GM19463 (cell line): Measurements from ENCODE around the gene B4GALNT2.

ENCODE experiments used
- ATAC-seq: cut with Tn5 transposase; IDR thresholded peaks from one replicate; pipeline ENCODE4 v1.9.1; 2021; ENCODE audit warnings: mild to moderate bottlenecking, moderate library complexity; ENCODE audit not compliant: unreplicated experiment

The B4GALNT2 gene

DNA sequence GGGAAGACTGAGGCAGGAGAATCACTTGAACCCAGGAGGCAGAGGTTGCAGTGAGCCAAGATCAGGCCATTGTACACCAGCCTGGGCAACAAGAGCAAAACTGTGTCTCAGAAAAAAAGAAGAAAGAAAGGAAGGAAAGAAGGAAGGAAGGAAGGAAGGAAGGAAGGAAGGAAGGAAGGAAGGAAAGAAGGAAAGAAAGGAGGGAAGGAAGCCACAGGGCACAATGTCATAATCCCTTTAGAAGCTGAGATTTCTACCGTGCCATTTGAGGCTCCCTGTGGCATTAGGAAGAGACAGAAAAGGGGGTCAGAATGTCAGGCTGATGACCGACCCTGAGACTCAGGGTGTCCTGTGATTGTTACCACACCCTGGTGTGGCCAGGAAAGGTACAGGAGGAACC, 71.2 kb downstream of the B4GALNT2 start:
- no peak for ATAC-seq

GRCh38 chr17:49204516-49204915, 71.9 kb downstream of the B4GALNT2 start:
- ATAC-seq = no peak

DNA sequence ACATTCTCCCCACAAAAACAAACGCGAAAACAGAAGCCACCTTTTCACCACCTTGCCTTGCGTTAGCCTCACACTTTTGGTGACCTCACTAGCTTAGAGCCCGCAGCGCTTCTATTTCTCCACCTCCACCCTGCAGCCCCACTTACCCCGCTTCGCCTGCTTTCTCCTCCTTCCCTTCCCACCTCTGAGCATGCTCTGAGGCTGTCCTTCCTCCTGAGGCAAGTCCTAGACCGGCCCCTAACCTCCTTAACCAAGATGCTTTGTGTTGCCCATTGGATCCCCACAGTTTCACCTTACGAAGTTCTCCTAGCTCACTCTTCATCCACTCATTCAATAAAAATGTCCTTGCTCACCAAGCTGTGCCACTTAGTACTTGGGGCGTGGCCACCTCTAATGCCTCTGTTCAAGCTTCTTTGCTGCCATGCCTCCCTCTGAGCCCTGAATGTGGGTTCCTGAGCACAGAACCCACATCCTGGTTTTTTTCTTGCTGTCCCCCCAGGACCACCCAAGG, 76.5 kb downstream of the B4GALNT2 start:
- ATAC-seq = no peak

- ATAC-seq = peak; percentile 88
These were observed 77.8 kb downstream of the B4GALNT2 start, which contains the start of the genes ABI3 and GNGT2 for GRCh38 chr17:49210158-49211029. ABI3 (plus strand) TSS chr17:49210707; CDS start chr17:49210725, 18 bp downstream. GNGT2 (minus strand) TSS chr17:49210574; CDS start chr17:49207422, 3,152 bp downstream.

DNA sequence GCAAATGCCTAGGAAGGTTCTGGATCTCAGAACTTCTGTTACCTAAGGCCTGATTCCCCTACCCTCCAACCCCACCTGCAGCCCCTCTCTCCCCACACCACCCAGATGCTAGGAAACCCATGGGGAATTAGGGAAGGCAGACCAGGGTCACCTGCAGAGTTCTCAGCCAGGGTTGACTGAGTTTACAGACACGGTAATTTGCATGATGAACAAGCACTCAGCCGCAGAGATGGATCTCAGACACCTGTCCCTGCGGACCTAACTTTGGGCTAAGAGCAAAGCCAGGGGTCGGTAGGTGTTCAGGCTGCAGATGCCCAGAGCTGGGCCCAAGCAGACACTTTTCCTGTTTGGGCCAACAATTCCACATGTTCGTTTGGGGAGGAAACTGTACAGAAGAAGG, 80.8 kb downstream of the B4GALNT2 start:
- ATAC-seq = no peak

- ATAC-seq = no peak
These were observed 81.3 kb downstream of the B4GALNT2 start for GRCh38 chr17:49213847-49214246.

DNA sequence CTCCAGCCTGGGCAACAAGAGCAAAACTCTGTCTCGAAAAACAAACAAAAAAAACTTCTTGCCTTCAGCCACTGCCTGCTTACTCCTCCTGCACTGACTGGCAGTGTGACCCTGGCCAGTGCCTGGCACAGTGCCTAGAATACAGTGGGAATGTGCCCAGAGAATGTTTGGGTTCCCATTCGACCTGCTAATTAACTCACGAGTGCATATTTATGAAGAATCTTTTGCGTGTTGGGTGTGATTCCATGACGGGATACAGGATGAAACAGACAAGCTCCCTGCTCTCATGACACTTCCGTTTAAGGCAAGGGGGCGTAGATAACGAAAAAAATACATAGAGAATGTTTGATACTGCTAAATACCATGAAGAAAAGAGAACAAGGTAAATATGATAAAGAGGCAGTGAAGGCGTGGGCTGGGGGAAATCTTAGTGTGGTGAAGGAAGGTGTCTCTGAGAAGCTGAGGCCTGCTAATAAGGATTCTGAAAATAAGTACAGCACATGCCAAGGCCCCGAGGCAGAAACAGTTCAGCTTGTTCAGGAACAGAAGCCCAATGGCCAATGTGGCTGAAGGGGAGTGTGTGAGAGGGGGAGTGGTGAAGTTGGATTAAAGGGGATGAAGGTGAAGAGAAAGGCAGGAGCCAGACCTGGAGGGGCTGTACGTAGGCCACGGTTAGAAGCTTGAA, 82.2 kb downstream of the B4GALNT2 start:
- no peak for ATAC-seq

DNA sequence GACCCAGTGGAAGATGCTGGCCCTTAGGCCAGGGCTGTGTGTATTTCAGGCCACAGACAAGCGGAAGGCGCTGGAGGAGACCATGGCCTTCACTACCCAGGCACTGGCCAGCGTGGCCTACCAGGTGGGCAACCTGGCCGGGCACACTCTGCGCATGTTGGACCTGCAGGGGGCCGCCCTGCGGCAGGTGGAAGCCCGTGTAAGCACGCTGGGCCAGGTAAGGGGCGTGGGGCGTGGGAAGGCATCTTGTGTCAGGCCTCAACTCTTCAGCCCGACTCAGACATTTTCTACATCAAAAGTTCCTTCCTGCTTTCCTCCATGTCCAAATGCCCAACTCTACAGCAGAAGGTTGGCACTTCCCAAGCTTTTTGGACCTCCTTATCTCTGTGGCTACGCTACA, 83.9 kb downstream of the B4GALNT2 start:
- ATAC-seq = no peak

DNA sequence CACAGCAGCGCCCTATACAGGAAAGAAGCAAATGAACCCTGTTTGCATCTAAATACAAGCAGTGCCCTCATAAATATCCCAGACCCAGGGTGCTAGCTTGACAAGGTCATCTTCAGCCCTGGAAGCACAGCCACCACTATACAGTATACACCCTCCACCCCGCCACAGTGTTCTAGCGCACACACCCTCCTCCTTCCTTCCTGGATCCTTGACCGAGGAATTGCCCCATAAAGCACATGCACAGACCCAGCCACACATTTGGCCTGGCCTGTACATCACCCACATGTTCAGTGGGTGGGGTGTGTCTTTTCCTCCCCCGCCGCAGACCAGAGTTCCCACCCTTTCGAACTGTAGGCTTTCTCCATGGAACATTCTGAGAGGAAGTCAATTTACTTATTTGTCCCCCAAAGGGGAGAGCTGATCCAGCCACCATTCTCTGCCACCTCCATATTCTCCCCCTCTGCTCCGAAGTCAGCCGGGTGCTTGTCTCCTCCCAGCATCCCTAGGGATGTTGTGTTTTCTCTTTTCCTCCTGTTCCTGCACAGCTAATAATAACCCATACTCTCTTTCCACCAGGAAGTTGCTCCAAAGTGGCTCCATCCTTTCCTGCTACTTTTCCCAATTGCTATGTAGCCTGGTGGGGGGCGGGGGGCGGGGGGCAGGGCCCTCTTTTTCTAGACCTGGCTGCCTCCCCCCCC, 84.5 kb downstream of the B4GALNT2 start:
- ATAC-seq = no peak

GRCh38 chr17:49217651-49218413, 85.3 kb downstream of the B4GALNT2 start:
- ATAC-seq = peak; percentile 57

DNA sequence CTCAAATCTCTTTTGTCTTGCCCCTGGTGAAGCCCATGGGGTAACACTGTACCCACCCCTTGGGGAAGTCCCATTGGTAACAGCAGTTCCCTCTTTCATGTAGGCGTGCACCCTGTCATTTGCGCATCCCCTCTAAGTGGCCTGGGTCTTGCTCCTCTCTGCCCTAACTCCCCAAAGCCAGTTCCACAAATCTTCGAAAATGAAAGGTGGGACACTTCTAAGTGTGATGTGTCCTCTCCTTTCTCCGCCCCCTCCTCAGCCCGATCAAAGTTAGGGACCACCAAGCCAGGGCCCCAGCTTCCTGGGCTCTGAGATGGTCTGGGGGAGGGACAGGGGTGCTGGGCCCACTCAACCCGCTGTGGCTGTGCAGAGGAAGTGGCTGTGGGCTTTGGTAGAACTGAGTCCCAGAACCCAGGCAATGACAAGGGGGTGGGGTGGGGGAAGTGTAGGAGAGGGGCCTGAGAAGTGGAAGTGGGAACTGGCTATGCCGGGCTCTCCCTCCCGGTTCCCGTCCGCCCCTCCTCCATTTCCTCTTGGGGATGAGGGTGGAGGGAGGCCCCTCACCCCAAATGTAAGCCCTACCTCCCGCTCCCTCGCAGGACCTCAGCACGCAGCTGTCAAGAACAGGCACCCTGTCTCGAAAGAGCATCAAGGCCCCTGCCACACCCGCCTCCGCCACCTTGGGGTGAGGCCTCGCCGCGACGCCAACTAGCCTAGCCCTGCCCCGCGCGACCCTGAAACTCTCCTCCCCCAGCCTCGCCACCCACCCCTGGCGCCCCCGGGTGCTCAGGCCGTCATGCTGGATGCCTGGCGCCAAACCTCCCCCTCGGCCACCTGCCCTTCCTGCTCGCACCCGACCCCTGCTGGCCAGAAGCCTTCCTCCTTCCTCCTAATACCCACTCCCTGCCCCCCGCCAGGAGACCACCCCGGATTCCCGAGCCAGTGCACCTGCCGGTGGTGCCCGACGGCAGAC, 86.7 kb downstream of the B4GALNT2 start:
- no peak for ATAC-seq

DNA sequence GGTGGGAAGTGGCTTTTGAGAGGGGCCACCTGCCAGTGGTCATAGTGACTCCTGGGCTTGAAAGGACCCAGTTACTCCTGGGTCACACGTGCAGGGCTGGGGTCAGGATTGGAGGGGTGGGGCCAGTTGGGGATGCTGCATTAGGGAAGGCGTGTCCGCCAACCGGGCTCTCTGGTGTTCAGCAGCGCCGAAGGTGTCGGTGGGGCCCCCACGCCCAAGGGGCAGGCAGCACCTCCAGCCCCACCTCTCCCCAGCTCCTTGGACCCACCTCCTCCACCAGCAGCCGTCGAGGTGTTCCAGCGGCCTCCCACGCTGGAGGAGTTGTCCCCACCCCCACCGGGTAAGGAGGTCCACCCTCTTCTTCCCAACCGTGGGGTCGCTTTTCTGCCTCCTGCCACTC, 87.4 kb downstream of the B4GALNT2 start:
- ATAC-seq = no peak

- no peak for ATAC-seq
These were observed 90.6 kb downstream of the B4GALNT2 start for GRCh38 chr17:49223168-49223516.

DNA sequence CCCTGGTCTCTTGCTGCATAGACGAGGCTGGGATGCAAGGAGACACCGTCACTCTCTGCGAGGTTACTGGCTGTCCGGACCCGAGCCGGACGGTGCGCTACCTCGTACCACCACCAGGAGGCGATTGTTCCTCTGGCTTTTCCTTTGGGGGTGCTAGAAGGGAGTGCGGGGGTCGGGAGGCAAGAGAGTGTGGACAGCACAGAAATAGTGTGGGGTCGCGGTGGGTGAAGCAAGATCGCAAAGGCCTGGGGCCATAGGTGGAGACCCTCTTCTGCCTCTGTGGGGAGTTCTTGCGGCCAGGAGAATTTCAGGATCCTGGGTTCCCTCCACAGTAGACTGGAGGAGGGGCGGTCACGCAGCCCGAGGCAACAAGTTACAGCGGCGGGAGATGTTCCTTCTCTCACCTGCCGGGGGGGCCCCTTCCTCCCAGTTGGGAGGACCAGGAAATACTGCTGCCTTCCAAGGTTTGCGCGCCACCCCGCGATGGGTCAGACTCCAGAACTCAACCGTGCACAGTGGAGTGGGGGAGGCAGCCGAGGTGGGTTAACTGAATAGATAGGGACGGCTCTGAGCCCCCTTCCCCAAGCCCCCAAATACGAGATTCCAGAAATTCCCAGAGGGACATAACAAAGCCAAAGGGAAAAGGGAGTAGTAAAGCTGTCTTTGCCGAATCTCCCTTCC, 91.1 kb downstream of the B4GALNT2 start:
- no peak for ATAC-seq

DNA sequence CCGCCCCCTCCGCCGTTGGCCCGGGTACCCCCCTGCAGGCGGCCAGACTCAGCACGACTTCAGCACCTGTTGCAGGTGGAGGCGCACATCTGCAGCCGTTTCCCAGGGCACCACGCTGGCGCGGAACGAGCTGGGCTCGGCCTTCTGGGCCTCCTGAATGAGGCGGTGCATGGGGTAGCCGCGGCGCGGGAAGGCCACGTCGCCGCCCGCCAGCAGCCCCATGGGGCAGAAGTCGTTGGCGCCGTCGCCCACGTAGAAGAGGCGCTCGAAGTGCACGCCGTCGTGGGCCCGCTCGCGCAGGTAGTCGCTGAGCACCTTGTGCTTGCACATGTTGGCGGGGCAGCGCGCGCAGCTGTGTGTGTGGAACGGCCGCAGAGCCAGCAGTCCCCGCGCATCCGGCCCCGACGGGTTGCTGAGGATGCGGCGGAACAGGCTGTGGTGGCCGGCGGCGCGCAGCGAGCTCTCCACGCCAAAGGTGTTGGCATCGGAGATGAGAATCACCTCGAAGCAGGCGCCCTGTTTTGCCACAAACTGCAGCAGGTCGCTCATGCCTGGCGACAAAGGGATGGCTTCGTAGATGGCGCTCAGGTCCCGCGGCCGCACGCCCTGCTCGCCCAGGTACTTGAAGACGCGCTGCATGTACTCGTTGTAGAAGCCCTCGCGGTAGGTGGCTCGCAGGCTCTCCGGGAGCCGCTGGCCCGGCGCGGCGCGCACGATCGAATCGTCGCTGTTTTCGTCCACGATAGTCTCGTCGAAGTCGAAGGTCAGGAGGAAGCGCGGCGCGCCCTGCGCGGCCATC, 91.8 kb downstream of the B4GALNT2 start:
- ATAC-seq = no peak

GRCh38 chr17:49224997-49225337, 92.4 kb downstream of the B4GALNT2 start:
- no peak for ATAC-seq

DNA sequence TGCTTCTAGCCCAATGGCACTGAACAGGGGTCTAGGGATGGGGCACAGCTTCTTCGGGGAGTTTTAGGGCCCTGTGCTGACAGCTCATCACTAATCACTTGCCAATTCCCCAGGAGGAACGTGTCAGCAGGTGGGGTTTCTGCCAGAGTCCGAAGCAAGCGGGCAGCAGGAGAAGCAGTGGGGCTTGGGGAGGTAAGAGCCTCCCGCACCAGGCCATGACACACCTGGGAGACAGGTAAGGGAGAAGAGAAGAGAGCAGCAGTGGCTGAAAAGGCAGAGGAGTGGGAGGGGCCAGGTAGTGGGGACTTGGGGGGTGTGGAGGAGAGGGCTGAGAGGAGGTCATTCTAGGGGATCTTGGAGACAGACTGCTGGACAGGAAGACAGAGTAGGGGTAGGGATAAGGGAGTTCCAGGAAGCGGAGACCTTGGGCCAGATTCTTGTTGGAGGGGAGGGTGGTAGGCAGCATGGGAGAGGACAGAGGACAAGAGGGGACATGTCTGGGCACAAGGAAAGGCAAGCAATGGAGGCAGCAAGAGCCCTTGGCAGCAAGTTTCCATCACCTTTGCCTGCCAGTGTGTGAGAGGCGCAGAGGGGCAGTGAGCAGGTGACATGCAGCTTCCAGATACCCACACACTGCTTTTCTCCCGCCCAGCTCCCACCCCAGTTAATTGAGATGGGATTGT, 93.1 kb downstream of the B4GALNT2 start:
- ATAC-seq = no peak
